Skin of body (tissue), 2 donors: ENCODE data around the gene EAF1. TPM values are rescaled to one million over a fixed set of nuclear protein-coding genes. Genes with fewer than 3 reads are reported as not detected.
"Not testable (repeated sequence)": the region's sequence is repeated elsewhere in the genome, so short reads cannot be mapped to it uniquely, and the experiment has no call there.

ENCODE experiments used
- DNase-seq: peaks from one replicate; lab custom pipeline; 2025; lab: John Stamatoyannopoulos, UW
- total RNA-seq: library from RNA; depleted of rRNA; stranded (reverse); fragments of >200 nt; gene quantifications from one replicate; pipeline ENCODE4 v1.2.3, GENCODE V29; 2014

EAF1 gene
- total RNA-seq, 1 donor from 2014 or later = 14.8 TPM

GRCh38 chr3:15405448-15406050 is 21.8 kb upstream of the EAF1 start:
- DNase-seq = peak; percentile 47

- DNase-seq = no peak
Observed at GRCh38 chr3:15409239-15409638, 18.2 kb upstream of the EAF1 start.

- DNase-seq = no peak
Observed at GRCh38 chr3:15409774-15410173, 17.6 kb upstream of the EAF1 start.

GRCh38 chr3:15410966-15411365 is 16.4 kb upstream of the EAF1 start:
- not testable (repeated sequence) for DNase-seq

- DNase-seq = no peak
Observed at GRCh38 chr3:15420871-15421270, 6.5 kb upstream of the EAF1 start.

- no peak for DNase-seq
Observed at GRCh38 chr3:15426579-15427118, 749 bp upstream of the EAF1 start.

GRCh38 chr3:15427981-15428380 is 583 bp downstream of the EAF1 start:
- DNase-seq = no peak

- DNase-seq = no peak
Observed at GRCh38 chr3:15428539-15428938, 1.1 kb downstream of the EAF1 start.

GRCh38 chr3:15429080-15429479 is 1.7 kb downstream of the EAF1 start:
- no peak for DNase-seq

- DNase-seq = no peak
Observed at GRCh38 chr3:15430624-15431023, 3.2 kb downstream of the EAF1 start.

GRCh38 chr3:15431256-15431837 is 3.9 kb downstream of the EAF1 start:
- no peak for DNase-seq

GRCh38 chr3:15433531-15433930 is 6.1 kb downstream of the EAF1 start:
- DNase-seq = no peak

- DNase-seq = no peak
Observed at GRCh38 chr3:15434756-15435155, 7.4 kb downstream of the EAF1 start.

- DNase-seq = no peak
Observed at GRCh38 chr3:15436246-15436645, 8.8 kb downstream of the EAF1 start.

GRCh38 chr3:15438983-15439382 is 11.6 kb downstream of the EAF1 start:
- no peak for DNase-seq

- DNase-seq = no peak
Observed at GRCh38 chr3:15439476-15439875, 12.1 kb downstream of the EAF1 start.

- DNase-seq = no peak
Observed at GRCh38 chr3:15440891-15441290, 13.5 kb downstream of the EAF1 start.

- DNase-seq = peak; percentile 5
Observed at GRCh38 chr3:15443826-15444524, 16.6 kb downstream of the EAF1 start.

GRCh38 chr3:15449489-15450224 is 22.3 kb downstream of the EAF1 start:
- DNase-seq = no peak

- DNase-seq = no peak
Observed at GRCh38 chr3:15450438-15451215, 23.2 kb downstream of the EAF1 start.
